ENCODE measurements around the gene SGSM1.
"Not testable (repeated sequence)": the region's sequence is repeated elsewhere in the genome, so short reads cannot be mapped to it uniquely, and the experiment has no call there.

The SGSM1 gene

GRCh38 chr22:24807284-24807950, 1.4 kb downstream of the SGSM1 start:
- DNase-seq, result no peak

GRCh38 chr22:24809331-24809730, 3.3 kb downstream of the SGSM1 start:
- DNase-seq, result no peak

GRCh38 chr22:24810043-24810749, 4.2 kb downstream of the SGSM1 start:
- no peak for DNase-seq

- DNase-seq, result no peak
Measured at GRCh38 chr22:24812950-24813775, 7.2 kb downstream of the SGSM1 start.

- no peak for DNase-seq
Measured at GRCh38 chr22:24813861-24814770, 8.1 kb downstream of the SGSM1 start.

- DNase-seq, result no peak
Measured at GRCh38 chr22:24816806-24817205, 10.8 kb downstream of the SGSM1 start.

GRCh38 chr22:24819487-24819886, 13.5 kb downstream of the SGSM1 start:
- no peak for DNase-seq

- DNase-seq, result no peak
Measured at GRCh38 chr22:24819911-24820461, 14.0 kb downstream of the SGSM1 start.

GRCh38 chr22:24822471-24822870, 16.5 kb downstream of the SGSM1 start:
- no peak for DNase-seq

GRCh38 chr22:24823787-24824186, 17.8 kb downstream of the SGSM1 start:
- DNase-seq, result no peak

- no peak for DNase-seq
Measured at GRCh38 chr22:24824250-24824649, 18.2 kb downstream of the SGSM1 start.

- no peak for DNase-seq
Measured at GRCh38 chr22:24824915-24825314, 18.9 kb downstream of the SGSM1 start.

- DNase-seq, result no peak
Measured at GRCh38 chr22:24826710-24827285, 20.8 kb downstream of the SGSM1 start.

- DNase-seq, result no peak
Measured at GRCh38 chr22:24827296-24827695, 21.3 kb downstream of the SGSM1 start.

- no peak for DNase-seq
Measured at GRCh38 chr22:24830205-24830979, 24.4 kb downstream of the SGSM1 start.

- no peak for DNase-seq
Measured at GRCh38 chr22:24831687-24832086, 25.7 kb downstream of the SGSM1 start.

GRCh38 chr22:24833881-24834495, 28.0 kb downstream of the SGSM1 start:
- DNase-seq, result no peak

- no peak for DNase-seq
Measured at GRCh38 chr22:24834845-24835570, 29.0 kb downstream of the SGSM1 start.

GRCh38 chr22:24836282-24836681, 30.3 kb downstream of the SGSM1 start:
- DNase-seq, result no peak

- not testable (repeated sequence) for DNase-seq
Measured at GRCh38 chr22:24837517-24837916, 31.5 kb downstream of the SGSM1 start.

Measured in SIG-M5 (cell line).